GM12878 (cell line): ENCODE measurements around the gene MYOZ1. TPM values are rescaled to one million over a fixed set of nuclear protein-coding genes. Genes with fewer than 3 reads are reported as not detected.

Experiments used
- ATAC-seq: fragments of 200-7000 bp; cut with Tn5 transposase; 3 replicates; pipeline ENCODE4 v1.9.1; 2020; ENCODE audit warnings: mild to moderate bottlenecking, moderate library complexity
- BruUV-seq: library from RNA; stranded (reverse); fragments of 400-500 nt; replicated peaks from 2 replicates; lab custom pipeline; 2021; lab: Mats Ljungman, UMichigan
- CTCF ChIA-PET: fragments of 300-600 bp; sonication (Branson Sonifier 250); formaldehyde crosslinking; extraction: SDS; loops from one replicate; lab custom pipeline; 2021; ENCODE audit warnings: inconsistent platforms; lab: Yijun Ruan, JAX
- POLR2A ChIA-PET: fragments of 350-600 bp; formaldehyde crosslinking; extraction: SDS; loops from one replicate; lab custom pipeline; 2021; ENCODE audit warnings: inconsistent platforms; lab: Charles Lee
- RAD21 ChIA-PET: fragments of 300-600 bp; sonication (Branson Sonifier 250); formaldehyde crosslinking; loops from one replicate; lab custom pipeline; 2023; ENCODE audit warnings: antibody characterized with exemption; ENCODE audit not compliant: unreplicated experiment; lab: Charles Lee
- SMC1A ChIA-PET: fragments of 300-600 bp; sonication (Branson Sonifier 250); formaldehyde crosslinking; loops from one replicate; lab custom pipeline; 2023; ENCODE audit not compliant: unreplicated experiment, uncharacterized antibody; lab: Charles Lee
- DNase-seq: peaks from one replicate; pipeline ENCODE4 v3.0.0-alpha.2; 2011; ENCODE audit warnings: low read depth, low spot score
- FAIRE-seq: peaks from 3 replicates; lab custom pipeline; 2011; peaks lifted over from hg19 to GRCh38; lab: Jason Lieb, UNC
- H2AFZ ChIP-seq: 2 replicates; pipeline ENCODE4 v1.6.0; 2011; ENCODE audit warnings: low read depth, low read length, control low read depth; ENCODE audit not compliant: control insufficient read depth
- H3K27ac ChIP-seq: 2 replicates; pipeline ENCODE4 v1.5.1; 2011; ENCODE audit warnings: control low read depth; ENCODE audit not compliant: control insufficient read depth, insufficient read depth
- H3K27me3 ChIP-seq, 2 experiments: replicated peaks in 1 of 2; 2 replicates each; pipeline versions ENCODE4 v1.6.0 to v1.6.1; 2011; ENCODE audit warnings: low read length in 1 of 2; ENCODE audit not compliant: control insufficient read depth in 2 of 2, insufficient read depth in 2 of 2
- H3K36me3 ChIP-seq, 2 experiments: 2 replicates each; pipeline ENCODE4 v1.5.1; 2011; ENCODE audit warnings: low read length in 1 of 2; ENCODE audit not compliant: control insufficient read depth in 2 of 2, insufficient read depth in 2 of 2
- H3K4me1 ChIP-seq: 2 replicates; pipeline ENCODE4 v1.6.1; 2011; ENCODE audit warnings: mild to moderate bottlenecking, low read length, moderate library complexity, mixed read lengths; ENCODE audit not compliant: control insufficient read depth, insufficient read depth
- H3K4me2 ChIP-seq: 2 replicates; pipeline ENCODE4 v1.6.0; 2011; ENCODE audit warnings: control low read depth; ENCODE audit not compliant: control insufficient read depth, insufficient read depth
- H3K4me3 ChIP-seq: fragments of 200-600 bp; sonication (generic); 2 replicates; pipeline ENCODE4 v1.5.1; 2016
- H3K79me2 ChIP-seq: 2 replicates; pipeline ENCODE4 v1.6.0; 2011; ENCODE audit warnings: low read length; ENCODE audit not compliant: control insufficient read depth, insufficient read depth
- H3K9ac ChIP-seq: 2 replicates; pipeline ENCODE4 v1.8.0; 2011; ENCODE audit warnings: low read length, control low read depth, mixed read lengths; ENCODE audit not compliant: control insufficient read depth, insufficient read depth
- H3K9me3 ChIP-seq: replicated peaks from 3 replicates; pipeline ENCODE4 v1.5.1; 2011; ENCODE audit warnings: mild to moderate bottlenecking, low read length; ENCODE audit not compliant: control insufficient read depth, insufficient read depth
- H4K20me1 ChIP-seq: 2 replicates; pipeline ENCODE4 v1.6.0; 2011; ENCODE audit not compliant: control insufficient read depth, insufficient read depth
- HSF1 ChIP-seq: fragments of 150-350 bp; IDR thresholded peaks from 2 replicates; pipeline ENCODE4 v1.6.1; 2014; ENCODE audit warnings: mild to moderate bottlenecking, low read depth, low read length
- MYC ChIP-seq: IDR thresholded peaks from 2 replicates; pipeline ENCODE4 v1.6.1; 2011; ENCODE audit warnings: mild to moderate bottlenecking, low read length, moderate library complexity, inconsistent platforms; ENCODE audit not compliant: insufficient read depth, insufficient replicate concordance, insufficient read length, severe bottlenecking
- PAX5 ChIP-seq: IDR thresholded peaks from 2 replicates; pipeline ENCODE4 v1.6.1; 2011; ENCODE audit warnings: low read depth, low read length, borderline replicate concordance
- RB1 ChIP-seq: fragments of 450-650 bp; formaldehyde crosslinking; IDR thresholded peaks from 2 replicates; pipeline ENCODE4 v1.6.1; 2017; ENCODE audit warnings: mild to moderate bottlenecking, borderline replicate concordance
- ZNF592 ChIP-seq: fragments of 450-650 bp; IDR thresholded peaks from 2 replicates; pipeline ENCODE4 v1.6.1; 2017; ENCODE audit warnings: mild to moderate bottlenecking, moderate library complexity
- WGBS: methylation state at CpG from one replicate; pipeline ENCODE4 v1.1.6; 2016; ENCODE audit warnings: low lambda C conversion rate; ENCODE audit not compliant: insufficient replicate concordance, insufficient coverage; ENCODE audit errors: missing lambda C conversion rate; 5-methylcytosine and 5-hydroxymethylcytosine counted together
- in situ Hi-C: fragments of 300-500 bp; cut with MboI; formaldehyde crosslinking; loops from 9 replicates; pipeline ENCODE4 v1.14.3; 2018; ENCODE audit warnings: mixed read lengths
- intact Hi-C: fragments of 100-400 bp; cut with micrococcal nuclease; formaldehyde crosslinking; loops from one replicate; pipeline ENCODE4 v1.14.2; 2022; ENCODE audit not compliant: unreplicated experiment
- polyA plus RNA-seq, 11 experiments: library from polyadenylated mRNA; depleted of rRNA in 4 of 11; unstranded in 6 of 11; stranded (reverse) in 5 of 11; fragments of >200 nt; fragmentation: Nextera tagmentation in 4 of 11; fragmentation: Illumina TruSeq in 1 of 11; extraction: Ambion mirVana in 4 of 11; extraction: Trizol in 1 of 11; gene quantifications; 1 replicate in 1 of 11; 2 replicates in 10 of 11; pipeline versions ENCODE4 v1.2.1 to v1.2.3, GENCODE V29; 2011 to 2016; ENCODE audit warnings: inconsistent platforms in 2 of 11, missing spikeins in 2 of 11, low read depth in 1 of 11
- total RNA-seq, 4 experiments: library from RNA; depleted of rRNA in 3 of 4; stranded (reverse); fragments of >200 nt in 3 of 4; fragmentation: Illumina TruSeq in 1 of 4; extraction: Trizol in 1 of 4; gene quantifications; 2 replicates each; pipeline versions ENCODE4 v1.2.1 to v1.2.3, GENCODE V29; 2013 to 2021

MYOZ1 gene
- total and polyA plus RNA-seq, 10 of the 15 experiments (the other 5 are each of a cell fraction or from before 2014, with no cell fraction given), result 0.05 to 2.0 (median 0.62) TPM

- no TSS peak for BruUV-seq
- ChIA-PET SMC1A (interaction anchor here (0.6 kb wide), 1 partner anchor 57 kb away, joined by 3 read pairs; no protein-coding TSS in a partner anchor), CTCF (interaction anchor here (1.0 to 1.1 kb wide), 2 partner anchors 8 to 109 kb away, joined by 3 read pairs; no protein-coding TSS in a partner anchor), RAD21 (no interaction called here), POLR2A (no interaction called here)
- no peak overlapping the region for H3K4me3 ChIP-seq
- H3K4me2 ChIP-seq, result no peak overlapping the region
- H3K4me1 ChIP-seq, result peaks cover 11% of the 10 kb centered on the region
- 47% methylated on average over 3 of the region's 3 CpGs for WGBS
- no peaks in the 10 kb centered on the region for H3K27me3 ChIP-seq
- no peaks in the 10 kb centered on the region for H3K36me3 ChIP-seq
- no peaks in the 10 kb centered on the region for H3K79me2 ChIP-seq
- no peak overlapping the region for H3K27ac ChIP-seq
- intact Hi-C loops, result no loop called here
- TF ChIP-seq PAX5 (no peak), RB1 (no peak), HSF1 (no peak)
- no peak overlapping the region for H2AFZ ChIP-seq
- H3K9ac ChIP-seq, result no peak overlapping the region
- DNase-seq, result no peak
- H3K9me3 ChIP-seq, result no peaks in the 10 kb centered on the region
- no peaks in the 10 kb centered on the region for H4K20me1 ChIP-seq
- no peak for FAIRE-seq
- in situ Hi-C loops, result no loop called here
- ATAC-seq, result no peak
These were observed 2.0 kb downstream of the MYOZ1 start for GRCh38 chr10:73639286-73639685.

- ChIA-PET POLR2A (interaction anchor here (1.0 kb wide), 1 partner anchor 14 kb away, joined by 5 read pairs; no protein-coding TSS in a partner anchor), RAD21 (no interaction called here), SMC1A (interaction anchor here (1.0 to 1.8 kb wide), 3 partner anchors 16 to 106 kb away, joined by 3 read pairs; no protein-coding TSS in a partner anchor), CTCF (interaction anchor here (1.3 to 1.6 kb wide), 2 partner anchors 9 to 106 kb away, joined by 5 to 7 read pairs; no protein-coding TSS in a partner anchor)
- Histone ChIP-seq H3K79me2 (no peaks in the 10 kb centered on the region), H3K36me3 (no peaks in the 10 kb centered on the region), H3K4me2 (no peak overlapping the region), H3K9me3 (no peaks in the 10 kb centered on the region), H3K4me3 (no peak overlapping the region), H2AFZ (no peak overlapping the region), H3K27me3 (no peaks in the 10 kb centered on the region), H4K20me1 (no peaks in the 10 kb centered on the region), H3K27ac (no peak overlapping the region), H3K4me1 (no peaks in the 10 kb centered on the region), H3K9ac (no peak overlapping the region)
- TF ChIP-seq MYC (no peak), ZNF592 (no peak)
- 0% methylated on average over 1 of the region's 1 CpG for WGBS
- no peak for FAIRE-seq
- intact Hi-C loops (no loop called here), in situ Hi-C loops (no loop called here)
- DNase-seq, result no peak
- BruUV-seq, result no TSS peak
- no peak for ATAC-seq
These were observed 5.5 kb downstream of the MYOZ1 start for GRCh38 chr10:73635781-73636180.
